H1 (cell line): ENCODE data around the gene CTBP2. TPM values are rescaled to one million over a fixed set of nuclear protein-coding genes. Genes with fewer than 3 reads are reported as not detected.

Experiments
- CTCF ChIA-PET: fragments of 300-600 bp; sonication (Branson Sonifier 250); formaldehyde crosslinking; loops from one replicate; lab custom pipeline; 2021; ENCODE audit not compliant: partially characterized antibody; lab: Charles Lee
- POLR2A ChIA-PET: fragments of 300-600 bp; sonication (Branson Sonifier 250); formaldehyde crosslinking; loops from one replicate; lab custom pipeline; 2021; ENCODE audit warnings: inconsistent platforms; ENCODE audit not compliant: partially characterized antibody; lab: Charles Lee
- DNase-seq, 2 experiments: peaks; one replicate each; pipeline versions ENCODE4 v3.0.0 to v3.0.0-alpha.2; 2010 to 2022; ENCODE audit warnings: low spot score in 2 of 2, low read depth in 1 of 2, mixed read lengths in 1 of 2
- FAIRE-seq: peaks from 2 replicates; lab custom pipeline; 2011; peaks lifted over from hg19 to GRCh38; lab: Jason Lieb, UNC
- H2AFZ ChIP-seq: 2 replicates; pipeline ENCODE4 v1.8.1; 2012; ENCODE audit warnings: low read length, inconsistent platforms
- H2AK5ac ChIP-seq: 2 replicates; pipeline ENCODE4 v1.6.1; 2013; ENCODE audit warnings: low read depth, low read length
- H2BK120ac ChIP-seq: replicated peaks from 2 replicates; pipeline ENCODE3; 2013; ENCODE audit warnings: low read depth, low read length, inconsistent platforms
- H2BK12ac ChIP-seq: 2 replicates; pipeline ENCODE4 v1.6.1; 2013; ENCODE audit warnings: low read depth, low read length
- H2BK15ac ChIP-seq: 2 replicates; pipeline ENCODE4 v1.6.1; 2013; ENCODE audit warnings: low read length
- H2BK20ac ChIP-seq: 2 replicates; pipeline ENCODE4 v1.6.1; 2013; ENCODE audit warnings: low read length
- H2BK5ac ChIP-seq: 2 replicates; pipeline ENCODE4 v1.6.1; 2013; ENCODE audit warnings: low read depth, low read length
- H3K14ac ChIP-seq: 2 replicates; pipeline ENCODE4 v1.6.1; 2013; ENCODE audit warnings: inconsistent platforms; ENCODE audit not compliant: insufficient read length
- H3K18ac ChIP-seq: 2 replicates; pipeline ENCODE4 v1.6.1; 2013; ENCODE audit warnings: low read length; ENCODE audit errors: extremely low read depth
- H3K23ac ChIP-seq: 2 replicates; pipeline ENCODE4 v1.6.1; 2013; ENCODE audit warnings: inconsistent platforms; ENCODE audit not compliant: insufficient read length
- H3K23me2 ChIP-seq: 2 replicates; pipeline ENCODE4 v1.6.1; 2013; ENCODE audit warnings: low read depth, low read length
- H3K27ac ChIP-seq: 2 replicates; pipeline ENCODE4 v1.6.1; 2011; ENCODE audit warnings: low read depth, low read length, inconsistent platforms
- H3K27me3 ChIP-seq, 4 experiments: replicated peaks in 1 of 4; 1 replicate in 1 of 4; 2 replicates in 3 of 4; pipeline versions ENCODE4 v1.6.1 to v1.8.1; 2011 to 2013; ENCODE audit warnings: low read length in 3 of 4, mild to moderate bottlenecking in 3 of 4, inconsistent platforms in 2 of 4, mixed read lengths in 2 of 4, moderate library complexity in 1 of 4; ENCODE audit not compliant: control insufficient read depth in 3 of 4, insufficient read depth in 3 of 4; ENCODE audit errors: extremely low read depth in 1 of 4
- H3K36me3 ChIP-seq, 4 experiments: 2 replicates each; pipeline versions ENCODE4 v1.6.1 to v1.8.1; 2011 to 2013; ENCODE audit warnings: mild to moderate bottlenecking in 4 of 4, low read length in 3 of 4, moderate library complexity in 2 of 4, control low read depth in 1 of 4, inconsistent platforms in 1 of 4; ENCODE audit not compliant: insufficient read depth in 4 of 4, control insufficient read depth in 2 of 4
- H3K4ac ChIP-seq: replicated peaks from 2 replicates; pipeline ENCODE3; 2013; ENCODE audit warnings: low read length, low read depth, mixed read lengths, inconsistent platforms; ENCODE audit not compliant: insufficient read length
- H3K4me1 ChIP-seq, 4 experiments: replicated peaks in 1 of 4; 1 replicate in 1 of 4; 2 replicates in 3 of 4; pipeline versions ENCODE4 v1.6.1 to v1.8.1; 2011 to 2013; ENCODE audit warnings: low read length in 3 of 4, inconsistent platforms in 2 of 4, mixed read lengths in 1 of 4; ENCODE audit not compliant: insufficient read depth in 4 of 4, control insufficient read depth in 3 of 4
- H3K4me2 ChIP-seq, 2 experiments: 2 replicates each; pipeline versions ENCODE4 v1.6.1 to v1.8.1; 2011 to 2013; ENCODE audit warnings: low read depth in 2 of 2, low read length in 2 of 2, control low read depth in 1 of 2, inconsistent platforms in 1 of 2, mild to moderate bottlenecking in 1 of 2; ENCODE audit not compliant: insufficient read depth in 1 of 2
- H3K4me3 ChIP-seq, 4 experiments: fragments of 200-600, 300-600 bp in 1 of 4; sonication (generic), shearing (Covaris generic), sonication (Bioruptor Twin) in 1 of 4; 2 replicates each; pipeline versions ENCODE4 v1.5.1 to v1.8.1; 2011 to 2016; ENCODE audit warnings: low read length in 4 of 4, low read depth in 3 of 4, control low read depth in 2 of 4, inconsistent platforms in 2 of 4, mild to moderate bottlenecking in 2 of 4, mixed read lengths in 1 of 4, moderate library complexity in 1 of 4; ENCODE audit not compliant: insufficient read depth in 2 of 4; ENCODE audit errors: extremely low read depth in 1 of 4
- H3K56ac ChIP-seq: replicated peaks from 2 replicates; pipeline ENCODE3; 2013; ENCODE audit warnings: low read depth, mild to moderate bottlenecking, mixed read lengths, low read length, inconsistent platforms; ENCODE audit not compliant: insufficient read length
- H3K79me1 ChIP-seq: 2 replicates; pipeline ENCODE4 v1.6.1; 2013; ENCODE audit warnings: low read depth, low read length, control low read depth
- H3K79me2 ChIP-seq, 2 experiments: 2 replicates each; pipeline versions ENCODE4 v1.6.1 to v1.8.1; 2012 to 2013; ENCODE audit warnings: low read length in 2 of 2, mild to moderate bottlenecking in 2 of 2, inconsistent platforms in 1 of 2; ENCODE audit not compliant: insufficient read depth in 2 of 2, control insufficient read depth in 1 of 2
- H3K9ac ChIP-seq, 4 experiments: replicated peaks in 1 of 4; 1 replicate in 1 of 4; 2 replicates in 3 of 4; pipeline versions ENCODE4 v1.6.1 to v1.8.1; 2011 to 2013; ENCODE audit warnings: low read depth in 3 of 4, low read length in 3 of 4, control low read depth in 2 of 4, mild to moderate bottlenecking in 2 of 4, moderate library complexity in 2 of 4, inconsistent platforms in 1 of 4; ENCODE audit errors: extremely low read depth in 1 of 4
- H3K9me3 ChIP-seq, 2 experiments: 2 replicates each; pipeline versions ENCODE4 v1.6.1 to v1.8.1; 2012 to 2013; ENCODE audit warnings: mild to moderate bottlenecking in 2 of 2, moderate library complexity in 2 of 2, control low read depth in 1 of 2, inconsistent platforms in 1 of 2, low read depth in 1 of 2, low read length in 1 of 2, mixed read lengths in 1 of 2; ENCODE audit not compliant: insufficient read depth in 2 of 2
- H4K20me1 ChIP-seq, 2 experiments: replicated peaks in 1 of 2; 2 replicates each; pipeline versions ENCODE3 to v1.8.1; 2011 to 2013; ENCODE audit warnings: inconsistent platforms in 2 of 2, low read length in 2 of 2, mild to moderate bottlenecking in 1 of 2; ENCODE audit not compliant: insufficient read depth in 2 of 2, control insufficient read depth in 1 of 2
- H4K5ac ChIP-seq: 2 replicates; pipeline ENCODE4 v1.6.1; 2013; ENCODE audit warnings: low read length, low read depth, mixed read lengths, inconsistent platforms; ENCODE audit not compliant: insufficient read length
- H4K8ac ChIP-seq: 2 replicates; pipeline ENCODE4 v1.8.0; 2013; ENCODE audit warnings: mild to moderate bottlenecking, moderate library complexity, low read length, inconsistent platforms; ENCODE audit not compliant: insufficient read depth; ENCODE audit errors: extremely low read depth
- H4K91ac ChIP-seq: replicated peaks from 2 replicates; pipeline ENCODE3; 2013; ENCODE audit warnings: low read length, mixed read lengths, inconsistent platforms; ENCODE audit not compliant: insufficient read length
- JUN ChIP-seq: IDR thresholded peaks from 2 replicates; pipeline ENCODE4 v1.6.1; 2011; ENCODE audit warnings: low read depth, mild to moderate bottlenecking, improper control_type of control experiment, low read length
- KDM4A ChIP-seq: IDR thresholded peaks from one replicate; pipeline ENCODE4 v1.7.1; 2012; ENCODE audit warnings: low read depth, mild to moderate bottlenecking, moderate library complexity, low read length, inconsistent platforms; ENCODE audit not compliant: severe bottlenecking
- RXRA ChIP-seq: IDR thresholded peaks from 2 replicates; pipeline ENCODE4 v1.6.1; 2011; ENCODE audit warnings: low read depth, mild to moderate bottlenecking, low read length, moderate library complexity; ENCODE audit not compliant: insufficient read depth
- WGBS, 2 experiments: shearing (Covaris generic) in 1 of 2; methylation state at CpG; one replicate each; pipeline versions ENCODE4 v1.1.6 to v1.1.7; 2013 to 2015; ENCODE audit warnings: low lambda C conversion rate in 2 of 2, mixed read lengths in 2 of 2, inconsistent platforms in 1 of 2, low coverage in 1 of 2, missing lambda C conversion rate in 1 of 2; ENCODE audit not compliant: insufficient replicate concordance in 2 of 2, insufficient coverage in 1 of 2, insufficient read length in 1 of 2; ENCODE audit errors: extremely low coverage in 1 of 2, missing lambda C conversion rate in 1 of 2; 5-methylcytosine and 5-hydroxymethylcytosine counted together
- polyA plus RNA-seq, 7 experiments: library from polyadenylated mRNA; depleted of rRNA in 3 of 7; stranded (reverse) in 5 of 7; unstranded in 2 of 7; fragments of >200 nt in 5 of 7; fragments of 200-250 nt in 2 of 7; gene quantifications; 1 replicate in 5 of 7; 2 replicates in 1 of 7; 4 replicates in 1 of 7; pipeline versions ENCODE4 v1.2.1 to v1.2.3, GENCODE V29; 2011 to 2013; ENCODE audit warnings: missing spikeins in 2 of 7, mixed read lengths in 2 of 7
- total RNA-seq: library from RNA; stranded (reverse); fragmentation: NEBNext Ultra II Directional; extraction: Animal tissue kit (Norgen Biotek cat#: 25700); gene quantifications from 2 replicates; pipeline ENCODE4 v1.2.1, GENCODE V29; 2021

The CTBP2 gene
- total and polyA plus RNA-seq, 2 of the 8 experiments (the other 6 are each of a cell fraction or from before 2014, with no cell fraction given) = 208 to 221 TPM

DNA sequence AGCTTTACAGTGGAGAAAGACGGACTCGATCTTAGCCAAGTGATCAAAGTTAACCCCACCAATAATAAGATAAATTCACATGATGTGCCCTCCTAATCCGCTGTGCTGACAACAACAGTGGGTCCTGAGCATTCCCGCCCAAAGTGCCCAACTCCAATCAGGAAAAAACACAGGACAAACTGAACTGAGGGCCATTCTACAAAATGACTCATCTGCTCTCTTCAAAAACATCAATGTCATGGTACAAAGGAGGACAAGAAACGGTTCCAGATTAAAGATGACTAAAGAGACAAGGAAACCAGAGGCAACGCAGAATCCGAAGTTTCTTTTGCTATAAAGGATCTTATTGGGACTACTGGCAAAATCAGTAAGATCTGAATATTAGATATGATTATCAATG, 79.4 kb downstream of the CTBP2 start:
- Histone ChIP-seq H3K79me1 (peaks cover 38% of the 10 kb centered on the region), H3K9ac (no peak overlapping the region), H3K56ac (no peak overlapping the region), H3K14ac (no peak overlapping the region), H2AK5ac (no peak overlapping the region), H3K36me3 (peaks cover 0 to 41% (median 7%) of the 10 kb centered on the region in 4 experiments; a peak in 3 of 8 replicates), H3K27ac (no peak overlapping the region), H2BK15ac (no peak overlapping the region), H3K4ac (no peak overlapping the region), H4K5ac (no peak overlapping the region), H2BK5ac (no peak overlapping the region), H3K18ac (no peak overlapping the region), H3K79me2 (peaks cover 28 to 98% of the 10 kb centered on the region in 2 experiments), H4K20me1 (peaks cover 59 to 60% of the 10 kb centered on the region in 2 experiments), H3K4me3 (no peak overlapping the region), H2BK120ac (no peak overlapping the region), H2BK12ac (no peak overlapping the region), H4K91ac (no peak overlapping the region), H3K4me1 (peaks cover 1 to 11% (median 6%) of the 10 kb centered on the region in 4 experiments; a peak in 5 of 7 replicates), H4K8ac (no peak overlapping the region), H2BK20ac (no peak overlapping the region), H3K9me3 (no peaks in the 10 kb centered on the region), H3K23me2 (no peaks in the 10 kb centered on the region), H2AFZ (no peak overlapping the region), H3K4me2 (no peak overlapping the region), H3K23ac (no peak overlapping the region), H3K27me3 (no peaks in the 10 kb centered on the region)
- DNase-seq = no peak
- 94% methylated on average over 7 of the region's 7 CpGs; no CpG with 5 or more reads in 1 of the 2 experiments for WGBS, 2 experiments
- POLR2A ChIA-PET = interaction anchor here (0.6 to 1.1 kb wide), 4 partner anchors 45 to 80 kb away, joined by 3 to 5 read pairs (median 3); partner anchors contain the start of gene CTBP2
- no peak for FAIRE-seq
- CTCF ChIA-PET = no interaction called here
- TF ChIP-seq RXRA (no peak), JUN (no peak), KDM4A (no peak)
